ENCODE results near the gene HASPIN.

Gene HASPIN

GRCh38 chr17:3723556-3724377, at the start of gene HASPIN:
HASPIN (plus strand) TSS chr17:3723903; CDS start chr17:3723936, 33 bp downstream.
- peak; percentile 89 for DNase-seq

- no peak for DNase-seq
Measured at GRCh38 chr17:3675886-3676285, 47.8 kb upstream of the HASPIN start.

GRCh38 chr17:3678095-3678820, 45.4 kb upstream of the HASPIN start:
- no peak for DNase-seq

GRCh38 chr17:3678821-3679530, 44.7 kb upstream of the HASPIN start:
- no peak for DNase-seq

GRCh38 chr17:3679531-3680126, 44.1 kb upstream of the HASPIN start:
- DNase-seq = no peak

GRCh38 chr17:3681057-3681456, 42.6 kb upstream of the HASPIN start:
- no peak for DNase-seq

- DNase-seq = no peak
Measured at GRCh38 chr17:3681565-3681964, 42.1 kb upstream of the HASPIN start.

- no peak for DNase-seq
Measured at GRCh38 chr17:3682033-3682432, 41.7 kb upstream of the HASPIN start.

GRCh38 chr17:3683054-3683511, 40.6 kb upstream of the HASPIN start:
- peak; percentile 28 for DNase-seq

GRCh38 chr17:3685174-3685573, 38.5 kb upstream of the HASPIN start:
- no peak for DNase-seq

- no peak for DNase-seq
Measured at GRCh38 chr17:3688027-3688553, 35.6 kb upstream of the HASPIN start.

GRCh38 chr17:3688852-3689261, 34.8 kb upstream of the HASPIN start:
- no peak for DNase-seq

- DNase-seq = no peak
Measured at GRCh38 chr17:3689262-3690093, 34.2 kb upstream of the HASPIN start.

- no peak for DNase-seq
Measured at GRCh38 chr17:3690094-3690715, 33.5 kb upstream of the HASPIN start.

GRCh38 chr17:3691617-3692067, 32.1 kb upstream of the HASPIN start:
- DNase-seq = no peak

GRCh38 chr17:3692346-3692745, 31.4 kb upstream of the HASPIN start:
- no peak for DNase-seq

GRCh38 chr17:3693141-3693540, 30.6 kb upstream of the HASPIN start:
- no peak for DNase-seq

GRCh38 chr17:3693829-3694231, 29.9 kb upstream of the HASPIN start:
- DNase-seq = no peak

- peak; percentile 82 for DNase-seq
Measured at GRCh38 chr17:3695129-3695722, 28.5 kb upstream of the HASPIN start.

GRCh38 chr17:3695723-3696411, 27.8 kb upstream of the HASPIN start, which contains the start of gene P2RX5:
P2RX5 (minus strand) TSS chr17:3696155; CDS start chr17:3696005, 150 bp downstream.
- peak; percentile 50 for DNase-seq
